ENCODE results near the gene MNX1. TPM values are rescaled to one million over a fixed set of nuclear protein-coding genes. Genes with fewer than 3 reads are reported as not detected.

Gene MNX1
- total and polyA plus RNA-seq, 2 donors (not counting 1 experiment from before 2014, with no cell fraction given): not detected

DNA sequence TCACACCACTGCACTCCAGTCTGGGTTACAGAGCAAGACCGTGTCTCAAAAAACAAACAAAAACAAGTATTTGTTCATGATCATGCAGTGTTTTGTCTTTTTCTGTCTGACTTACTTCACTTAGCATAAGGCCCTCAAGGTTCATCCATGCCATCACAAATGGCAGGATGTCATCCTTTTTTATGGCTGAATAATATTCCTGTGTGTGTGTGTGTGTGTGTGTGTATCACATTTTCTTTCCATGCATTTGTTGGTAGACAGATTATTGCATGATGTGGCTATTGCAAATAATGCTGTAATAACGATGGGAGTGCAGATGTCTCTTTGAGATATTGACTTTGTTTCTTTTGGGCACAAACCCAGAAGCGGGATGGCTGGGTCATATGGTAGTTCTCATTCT, 14.3 kb upstream of the MNX1 start:
- TF ChIP-seq EZH2 (IDR thresholded peaks at IDR 0.05; ENCODE audit: low read length, missing control alignments): no peak
- TF ChIP-seq, protein P1, sequence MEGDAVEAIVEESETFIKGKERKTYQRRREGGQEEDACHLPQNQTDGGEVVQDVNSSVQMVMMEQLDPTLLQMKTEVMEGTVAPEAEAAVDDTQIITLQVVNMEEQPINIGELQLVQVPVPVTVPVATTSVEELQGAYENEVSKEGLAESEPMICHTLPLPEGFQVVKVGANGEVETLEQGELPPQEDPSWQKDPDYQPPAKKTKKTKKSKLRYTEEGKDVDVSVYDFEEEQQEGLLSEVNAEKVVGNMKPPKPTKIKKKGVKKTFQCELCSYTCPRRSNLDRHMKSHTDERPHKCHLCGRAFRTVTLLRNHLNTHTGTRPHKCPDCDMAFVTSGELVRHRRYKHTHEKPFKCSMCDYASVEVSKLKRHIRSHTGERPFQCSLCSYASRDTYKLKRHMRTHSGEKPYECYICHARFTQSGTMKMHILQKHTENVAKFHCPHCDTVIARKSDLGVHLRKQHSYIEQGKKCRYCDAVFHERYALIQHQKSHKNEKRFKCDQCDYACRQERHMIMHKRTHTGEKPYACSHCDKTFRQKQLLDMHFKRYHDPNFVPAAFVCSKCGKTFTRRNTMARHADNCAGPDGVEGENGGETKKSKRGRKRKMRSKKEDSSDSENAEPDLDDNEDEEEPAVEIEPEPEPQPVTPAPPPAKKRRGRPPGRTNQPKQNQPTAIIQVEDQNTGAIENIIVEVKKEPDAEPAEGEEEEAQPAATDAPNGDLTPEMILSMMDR (conservative IDR thresholded peaks at IDR 0.05 in 1 of 2, IDR thresholded peaks at IDR 0.05 in 1 of 2; ENCODE audit: low read depth in 1 of 2, low read length in 2 of 2): no peak
- H3K79me2 ChIP-seq (ENCODE audit: control insufficient read depth, insufficient read depth, low read length): no peaks in the 10 kb centered on the region
- H2AFZ ChIP-seq (ENCODE audit: low read length): no peak overlapping the region
- no peaks in the 10 kb centered on the region for H3K36me3 ChIP-seq (ENCODE audit: control insufficient read depth, insufficient read depth, low read length)
- no peaks in the 10 kb centered on the region for H3K9me3 ChIP-seq (ENCODE audit: control insufficient read depth, insufficient read depth, low read depth, low read length)
- no peak overlapping the region for H3K9ac ChIP-seq (ENCODE audit: insufficient read depth, low read length)
- H4K20me1 ChIP-seq (ENCODE audit: control insufficient read depth, extremely low read depth, insufficient read depth, low read length): no peaks in the 10 kb centered on the region
- H3K4me3 ChIP-seq (replicated peaks in 1 of 4; ENCODE audit: control extremely low read depth in 1 of 4, insufficient read depth in 1 of 4, low read depth in 3 of 4, low read length in 4 of 4): no peak overlapping the region
- H3K4me2 ChIP-seq (ENCODE audit: extremely low read depth, insufficient read depth, low read length): no peak overlapping the region
- no peaks in the 10 kb centered on the region for H3K4me1 ChIP-seq (ENCODE audit: control insufficient read depth, extremely low read depth, insufficient read depth, low read length)
- H3K27me3 ChIP-seq (ENCODE audit: control insufficient read depth, insufficient read depth, low read length): peaks cover 54% of the 10 kb centered on the region
- DNase-seq (ENCODE audit: low read depth in 2 of 2): no peak
- H3K27ac ChIP-seq (ENCODE audit: insufficient read depth, low read length): no peak overlapping the region

DNA sequence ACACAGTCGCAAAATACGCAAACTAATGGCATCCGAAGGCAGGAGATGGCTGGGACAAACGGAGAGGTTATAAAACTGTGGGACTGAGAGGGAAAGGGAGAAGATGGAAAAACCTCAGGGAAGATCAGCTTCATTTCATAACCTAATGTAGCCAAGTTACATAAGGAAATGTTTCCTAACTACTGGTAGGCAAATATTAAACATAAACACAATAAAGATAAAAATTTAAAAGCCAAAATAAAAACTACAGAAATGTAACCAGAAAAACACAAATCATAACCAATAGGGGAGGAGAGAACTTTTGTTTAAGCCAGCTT, 13.1 kb upstream of the MNX1 start:
- DNase-seq (ENCODE audit: low read depth in 2 of 2): no peak
- TF ChIP-seq, protein P1 (conservative IDR thresholded peaks at IDR 0.05 in 1 of 2, IDR thresholded peaks at IDR 0.05 in 1 of 2; ENCODE audit: low read depth in 1 of 2, low read length in 2 of 2): no peak
- no peak for TF ChIP-seq EZH2 (IDR thresholded peaks at IDR 0.05; ENCODE audit: low read length, missing control alignments)
- H3K4me1 ChIP-seq (ENCODE audit: control insufficient read depth, extremely low read depth, insufficient read depth, low read length): no peaks in the 10 kb centered on the region
- no peaks in the 10 kb centered on the region for H3K79me2 ChIP-seq (ENCODE audit: control insufficient read depth, insufficient read depth, low read length)
- no peak overlapping the region for H3K9ac ChIP-seq (ENCODE audit: insufficient read depth, low read length)
- no peak overlapping the region for H3K4me2 ChIP-seq (ENCODE audit: extremely low read depth, insufficient read depth, low read length)
- no peak overlapping the region for H3K27ac ChIP-seq (ENCODE audit: insufficient read depth, low read length)
- H3K27me3 ChIP-seq (ENCODE audit: control insufficient read depth, insufficient read depth, low read length): peaks cover 66% of the 10 kb centered on the region
- no peak overlapping the region for H2AFZ ChIP-seq (ENCODE audit: low read length)
- H3K4me3 ChIP-seq (replicated peaks in 1 of 4; ENCODE audit: control extremely low read depth in 1 of 4, insufficient read depth in 1 of 4, low read depth in 3 of 4, low read length in 4 of 4): no peak overlapping the region
- no peaks in the 10 kb centered on the region for H4K20me1 ChIP-seq (ENCODE audit: control insufficient read depth, extremely low read depth, insufficient read depth, low read length)
- H3K36me3 ChIP-seq (ENCODE audit: control insufficient read depth, insufficient read depth, low read length): no peaks in the 10 kb centered on the region
- no peaks in the 10 kb centered on the region for H3K9me3 ChIP-seq (ENCODE audit: control insufficient read depth, insufficient read depth, low read depth, low read length)

DNA sequence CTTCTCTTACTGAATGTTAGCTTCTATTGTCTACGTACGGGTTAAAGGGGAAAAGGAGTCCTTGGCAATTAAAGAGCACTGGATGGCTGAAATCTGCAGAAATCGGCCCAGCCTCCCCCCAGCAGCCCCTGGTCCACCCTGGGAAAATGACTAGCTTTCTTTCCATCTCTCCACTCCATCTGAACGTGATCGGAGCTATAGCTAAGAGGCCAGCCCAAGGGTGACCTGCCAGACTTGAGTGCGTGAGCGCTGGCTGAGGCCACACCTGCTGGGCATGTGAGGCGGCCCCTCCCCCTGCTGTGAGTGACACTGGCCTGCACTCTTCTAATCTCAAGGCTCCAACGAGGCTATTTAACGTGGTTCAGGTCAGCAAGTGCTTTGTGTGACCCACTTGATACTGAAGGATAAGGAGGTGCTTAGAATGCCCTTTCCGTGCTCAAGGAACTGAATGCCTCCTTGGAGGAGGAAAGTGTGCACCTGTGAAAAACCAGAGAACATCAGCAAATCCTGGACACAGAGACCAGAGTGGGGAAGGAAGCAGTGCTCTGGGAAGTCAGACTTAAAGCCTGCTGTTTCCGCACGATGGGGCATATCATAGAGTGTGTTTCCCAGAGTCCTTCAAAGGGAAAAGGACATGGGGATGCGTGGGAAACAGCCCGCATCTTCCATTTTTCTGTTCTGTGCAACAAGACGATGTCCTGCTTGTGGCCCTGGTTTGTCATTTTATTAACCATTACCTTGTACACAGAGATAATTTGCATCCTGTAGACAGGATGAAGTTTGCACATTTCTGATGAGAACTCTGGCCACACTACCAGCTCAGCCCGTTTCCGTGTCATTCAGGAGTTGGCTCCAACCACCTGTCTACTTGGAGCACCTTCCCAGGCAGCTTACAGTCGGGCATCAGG, 12.5 kb upstream of the MNX1 start:
- TF ChIP-seq, protein P1 (conservative IDR thresholded peaks at IDR 0.05 in 1 of 2, IDR thresholded peaks at IDR 0.05 in 1 of 2; ENCODE audit: low read depth in 1 of 2, low read length in 2 of 2): no peak
- TF ChIP-seq EZH2 (IDR thresholded peaks at IDR 0.05; ENCODE audit: low read length, missing control alignments): peak; percentile 24
- Histone ChIP-seq H3K4me2 (ENCODE audit: extremely low read depth, insufficient read depth, low read length) (no peak overlapping the region), H3K9ac (ENCODE audit: insufficient read depth, low read length) (no peak overlapping the region), H3K79me2 (ENCODE audit: control insufficient read depth, insufficient read depth, low read length) (no peaks in the 10 kb centered on the region), H3K27me3 (ENCODE audit: control insufficient read depth, insufficient read depth, low read length) (peaks cover 72% of the 10 kb centered on the region), H3K36me3 (ENCODE audit: control insufficient read depth, insufficient read depth, low read length) (no peaks in the 10 kb centered on the region), H4K20me1 (ENCODE audit: control insufficient read depth, extremely low read depth, insufficient read depth, low read length) (no peaks in the 10 kb centered on the region), H3K4me1 (ENCODE audit: control insufficient read depth, extremely low read depth, insufficient read depth, low read length) (no peaks in the 10 kb centered on the region), H3K27ac (ENCODE audit: insufficient read depth, low read length) (no peak overlapping the region), H3K4me3 (replicated peaks in 1 of 4; ENCODE audit: control extremely low read depth in 1 of 4, insufficient read depth in 1 of 4, low read depth in 3 of 4, low read length in 4 of 4) (no peak overlapping the region), H2AFZ (ENCODE audit: low read length) (no peak overlapping the region), H3K9me3 (ENCODE audit: control insufficient read depth, insufficient read depth, low read depth, low read length) (no peaks in the 10 kb centered on the region)
- no peak for DNase-seq (ENCODE audit: low read depth in 2 of 2)

All from fibroblast of lung (primary cell).